ENCODE data around the gene SNX27.

Gene SNX27

DNA sequence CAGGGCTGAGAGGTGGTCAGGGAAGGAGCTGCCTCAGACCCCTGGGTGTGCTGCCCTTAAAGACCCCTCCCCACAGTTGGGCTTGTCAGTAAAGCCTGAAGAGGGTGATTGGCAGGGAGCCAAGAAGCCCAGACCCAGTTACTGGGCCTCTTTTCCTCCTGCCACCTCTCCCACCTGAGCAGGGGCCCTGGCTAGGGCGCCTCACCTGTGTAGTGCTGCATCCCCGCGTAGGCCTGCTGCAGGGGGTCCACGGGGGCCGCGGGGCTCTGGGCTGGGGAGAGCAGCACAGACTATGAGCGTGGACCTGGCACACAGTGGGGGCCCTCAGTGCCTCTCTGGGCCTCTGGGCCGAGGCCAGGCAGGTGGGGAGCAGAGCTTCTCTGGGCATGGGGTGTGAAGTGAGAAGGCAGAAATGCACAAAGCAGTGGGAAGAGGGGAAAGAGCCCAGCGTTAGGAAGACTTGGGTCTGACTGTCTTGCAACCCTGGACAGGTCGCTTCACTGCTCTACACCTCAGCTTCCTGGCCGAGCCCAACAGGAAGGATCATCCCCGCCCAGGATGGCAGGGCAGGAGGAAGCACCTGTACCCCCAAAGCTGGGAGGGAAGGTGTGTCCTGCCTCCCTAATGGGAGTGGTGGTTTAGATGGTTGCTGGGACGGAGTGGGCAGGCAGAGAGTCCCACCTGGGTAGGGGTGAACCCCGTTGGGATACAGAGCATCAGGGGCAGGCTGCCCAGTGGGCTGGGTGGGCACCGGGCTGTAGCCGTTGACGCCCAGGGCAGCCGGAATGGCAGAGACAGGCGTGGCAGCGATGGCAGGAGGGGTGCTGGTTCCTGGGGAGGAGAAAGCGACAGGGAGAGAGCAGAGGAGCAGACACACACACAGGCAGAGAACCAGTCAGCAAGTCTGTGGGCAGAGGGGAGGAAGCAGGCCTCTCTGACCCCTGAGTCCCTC, 94.9 kb downstream of the SNX27 start:
- DNase-seq (ENCODE audit: low read depth) = no peak

GRCh38 chr1:151707541-151708065, 95.8 kb downstream of the SNX27 start:
- DNase-seq (ENCODE audit: low read depth) = no peak

GRCh38 chr1:151708891-151709290, 97.0 kb downstream of the SNX27 start:
- DNase-seq (ENCODE audit: low read depth) = no peak

GRCh38 chr1:151710187-151710840, 98.5 kb downstream of the SNX27 start:
- DNase-seq (ENCODE audit: low read depth) = peak; percentile 15

GRCh38 chr1:151711044-151711800, 99.4 kb downstream of the SNX27 start:
- DNase-seq (ENCODE audit: low read depth) = no peak

DNA sequence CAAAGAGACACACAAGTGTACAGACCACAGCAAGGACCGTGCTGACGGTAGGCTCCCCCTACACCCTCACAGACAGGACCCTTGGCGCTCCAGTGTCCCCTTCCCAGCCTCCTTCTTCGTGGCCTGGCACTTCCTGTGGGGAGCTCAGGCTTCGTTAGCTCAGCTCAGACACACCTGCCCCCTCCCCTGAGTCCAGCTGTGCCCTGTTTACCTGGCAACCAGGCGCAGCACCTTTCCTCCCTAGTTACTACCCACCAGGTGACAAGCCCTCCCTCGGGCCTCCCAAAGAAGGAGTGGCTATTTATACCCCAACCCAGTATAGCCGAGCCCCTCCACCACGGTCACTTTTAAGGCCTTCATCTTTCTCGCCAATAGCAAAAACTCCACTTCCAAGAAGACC, 100.1 kb downstream of the SNX27 start:
- no peak for DNase-seq (ENCODE audit: low read depth)

- no peak for DNase-seq (ENCODE audit: low read depth)
Observed at GRCh38 chr1:151713044-151713443, 101.2 kb downstream of the SNX27 start.

DNA sequence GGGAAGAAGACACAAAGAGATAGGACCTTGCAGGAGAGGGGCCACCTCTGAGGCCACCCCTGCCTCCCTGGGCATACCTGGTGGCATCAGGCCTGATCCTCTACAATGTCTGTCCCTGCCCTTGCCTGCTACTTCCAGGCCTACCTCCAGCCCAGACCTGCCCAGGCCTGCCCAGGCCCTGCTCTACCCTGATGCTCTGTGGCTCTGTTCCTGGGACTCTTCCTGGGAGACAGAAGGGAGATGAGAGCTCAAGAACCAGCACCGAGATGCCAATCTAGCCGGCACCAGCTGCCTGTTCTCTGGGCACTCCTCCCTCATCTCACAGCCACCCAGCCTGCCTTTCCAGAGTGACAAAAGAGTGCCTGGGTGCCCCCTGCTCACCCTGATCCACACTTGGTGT, 102.0 kb downstream of the SNX27 start:
- DNase-seq (ENCODE audit: low read depth) = no peak

GRCh38 chr1:151714820-151715725, 103.2 kb downstream of the SNX27 start:
- no peak for DNase-seq (ENCODE audit: low read depth)

- no peak for DNase-seq (ENCODE audit: low read depth)
Observed at GRCh38 chr1:151715726-151716404, 104.0 kb downstream of the SNX27 start.

DNA sequence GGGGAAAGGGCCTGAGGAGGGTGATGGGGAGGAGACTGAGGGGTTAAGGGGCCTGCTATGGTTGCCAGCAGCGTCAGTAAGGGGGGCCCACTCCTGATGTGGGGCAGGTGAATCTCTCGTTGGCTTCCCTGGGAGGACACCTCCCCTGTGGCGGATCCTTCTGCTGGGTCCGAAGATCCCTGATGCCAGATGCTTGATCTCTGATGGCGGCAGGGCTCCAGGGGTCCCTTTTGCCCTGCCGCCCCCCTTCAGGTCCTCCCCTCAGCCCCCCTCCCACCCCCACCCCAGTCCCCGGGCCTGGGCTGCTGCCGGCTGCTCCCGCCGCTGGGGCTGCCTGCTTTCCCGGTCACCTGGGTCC, 104.5 kb downstream of the SNX27 start:
- DNase-seq (ENCODE audit: low read depth) = no peak

DNA sequence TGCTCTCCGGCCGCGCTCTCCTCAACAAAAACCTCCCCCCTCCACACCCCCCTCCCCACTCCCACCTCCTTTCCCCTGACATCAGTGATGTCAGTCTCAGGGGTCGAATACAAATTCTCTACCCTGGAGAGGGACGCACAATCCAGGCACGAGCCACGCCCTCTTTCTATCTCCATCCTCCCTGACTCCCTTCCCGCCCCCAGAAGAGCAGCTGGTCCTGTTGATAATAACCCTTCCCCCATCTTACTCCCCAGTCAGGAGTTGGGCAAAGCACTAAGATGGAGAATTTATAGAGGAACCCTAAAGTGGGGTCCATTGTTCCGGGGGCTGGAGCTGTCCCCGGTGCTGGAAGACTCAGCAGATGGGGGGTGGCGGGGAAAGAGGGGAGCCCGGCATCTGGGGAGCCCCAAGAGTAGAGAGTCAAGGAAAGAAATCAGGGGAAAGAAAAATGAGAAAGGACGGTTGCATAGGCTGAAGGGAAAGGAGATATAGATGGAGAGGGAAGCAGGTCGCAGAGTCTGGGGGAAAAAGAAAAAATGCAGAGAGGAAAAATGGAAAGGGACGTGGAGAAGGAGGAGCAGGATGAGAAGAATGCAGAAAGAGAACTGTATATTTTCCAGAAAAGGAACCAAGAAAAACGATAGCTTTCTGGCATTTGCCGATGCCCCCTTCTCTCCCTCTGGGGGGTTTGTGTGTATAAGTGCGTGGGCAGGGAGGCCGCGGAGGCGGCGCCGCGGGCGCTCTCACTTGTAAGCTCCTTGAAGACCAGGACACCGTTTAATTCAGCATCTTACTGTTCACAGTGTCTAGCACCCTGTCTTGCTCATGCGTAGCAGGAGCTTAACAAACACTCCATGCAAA, 105.2 kb downstream of the SNX27 start, which contains the start of gene CELF3:
Gene CELF3, minus strand, starts transcription at position 33 of the 861 bp plus-strand sequence. CDS start 783 bp downstream, outside the sequence.
- no peak for DNase-seq (ENCODE audit: low read depth)

GRCh38 chr1:151718011-151718431, 106.2 kb downstream of the SNX27 start:
- no peak for DNase-seq (ENCODE audit: low read depth)

DNA sequence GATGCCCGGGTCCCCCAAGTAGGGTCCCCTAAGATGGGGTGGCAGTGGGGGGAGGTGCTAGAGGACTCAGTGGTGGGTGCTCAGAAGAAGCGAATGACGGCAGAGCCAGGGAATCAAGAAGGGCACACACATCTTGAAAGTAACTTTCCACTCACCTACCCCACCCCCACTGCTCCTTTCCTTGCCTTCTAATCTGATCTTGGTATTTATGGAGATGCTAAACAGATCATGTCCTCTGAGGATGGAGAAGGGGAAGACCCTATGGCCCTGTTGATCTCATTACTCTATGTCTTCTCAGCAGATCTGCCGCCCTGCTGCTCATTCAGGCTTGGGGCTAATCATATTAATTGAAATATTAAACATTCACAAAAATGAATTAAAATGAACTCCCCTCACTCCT, 106.8 kb downstream of the SNX27 start:
- DNase-seq (ENCODE audit: low read depth) = no peak

DNA sequence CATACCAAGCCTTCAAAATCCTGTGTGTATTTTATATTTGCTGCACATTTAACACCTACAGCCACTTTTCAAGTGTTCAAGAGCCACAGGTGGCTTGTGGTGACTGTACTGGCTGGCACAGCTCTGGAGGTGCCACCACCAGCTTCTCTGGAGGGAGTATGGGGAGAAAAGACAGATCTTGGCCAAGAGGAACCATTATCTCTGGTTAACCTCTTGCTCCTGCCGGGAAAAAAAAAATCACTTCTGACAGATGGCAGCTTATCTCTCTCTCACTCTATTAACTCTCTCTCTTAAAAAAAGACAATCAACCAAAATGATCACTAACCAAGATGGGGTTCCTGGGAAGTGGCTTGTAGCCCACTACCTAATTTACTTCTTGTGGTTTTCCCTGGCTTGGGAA, 108.3 kb downstream of the SNX27 start:
- DNase-seq (ENCODE audit: low read depth) = no peak

DNA sequence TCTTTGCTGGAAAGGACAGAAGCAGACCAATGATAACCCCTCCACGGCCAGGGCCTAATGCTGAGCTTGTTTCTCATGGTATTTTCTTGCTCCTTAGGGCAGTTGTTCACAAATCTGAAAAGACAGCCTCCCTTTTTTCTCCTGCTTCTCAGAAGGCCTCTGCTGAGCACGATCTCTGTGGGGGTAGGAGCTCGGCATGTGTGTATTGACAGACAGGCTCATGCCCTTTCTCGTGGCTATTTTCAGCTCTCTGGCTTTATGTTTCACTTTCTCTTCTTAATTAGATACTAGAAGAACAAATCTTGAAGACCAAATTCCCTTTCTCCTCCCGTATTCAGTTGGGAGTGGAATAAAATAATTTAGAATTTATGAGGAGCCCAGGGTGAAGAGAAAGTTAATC, 108.7 kb downstream of the SNX27 start:
- no peak for DNase-seq (ENCODE audit: low read depth)

DNA sequence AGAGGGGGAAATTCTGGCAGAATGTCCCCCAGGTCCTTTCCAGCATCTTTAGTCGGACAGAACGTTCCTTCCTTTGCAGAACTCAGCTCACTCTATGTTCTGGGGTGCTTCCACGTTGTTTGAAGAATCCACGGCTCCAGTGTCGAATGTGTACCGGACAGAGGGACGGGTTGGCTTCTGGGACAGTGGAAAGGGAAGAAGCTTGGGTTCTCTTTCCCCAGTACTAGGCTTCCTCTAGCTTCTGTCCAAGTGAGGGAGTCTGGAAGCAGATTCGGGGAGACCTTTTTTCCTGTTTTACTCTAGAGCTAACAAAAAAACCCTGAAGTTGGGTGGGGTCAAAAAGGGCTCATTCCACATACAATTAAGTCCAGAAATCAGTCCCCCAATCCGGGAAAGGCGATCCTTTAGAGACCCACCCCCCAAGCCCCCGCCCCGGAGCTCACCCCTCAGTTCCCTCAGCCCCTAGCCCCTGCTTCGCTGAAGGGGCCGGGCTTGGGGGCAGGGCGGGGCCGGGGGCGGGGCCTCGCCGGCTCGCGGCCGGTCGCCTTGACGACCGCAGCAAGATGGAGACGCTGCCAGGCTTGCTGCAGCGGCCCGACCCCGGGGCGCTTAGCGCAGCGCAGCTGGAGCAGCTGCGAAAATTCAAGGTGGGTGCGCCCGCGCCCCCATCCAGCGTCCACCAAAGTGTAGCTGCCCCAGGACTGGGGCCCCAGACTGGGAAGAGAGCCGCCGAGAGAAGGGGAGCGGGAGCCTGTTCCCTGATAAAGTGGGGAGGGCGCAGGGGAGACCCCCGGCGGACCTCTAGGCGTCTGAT, 109.3 kb downstream of the SNX27 start, which contains the start of gene RIIAD1:
Gene RIIAD1, plus strand, starts transcription at position 549 of the 814 bp plus-strand sequence. Its CDS starts 15 bp downstream, at position 564.
- DNase-seq (ENCODE audit: low read depth) = no peak

DNA sequence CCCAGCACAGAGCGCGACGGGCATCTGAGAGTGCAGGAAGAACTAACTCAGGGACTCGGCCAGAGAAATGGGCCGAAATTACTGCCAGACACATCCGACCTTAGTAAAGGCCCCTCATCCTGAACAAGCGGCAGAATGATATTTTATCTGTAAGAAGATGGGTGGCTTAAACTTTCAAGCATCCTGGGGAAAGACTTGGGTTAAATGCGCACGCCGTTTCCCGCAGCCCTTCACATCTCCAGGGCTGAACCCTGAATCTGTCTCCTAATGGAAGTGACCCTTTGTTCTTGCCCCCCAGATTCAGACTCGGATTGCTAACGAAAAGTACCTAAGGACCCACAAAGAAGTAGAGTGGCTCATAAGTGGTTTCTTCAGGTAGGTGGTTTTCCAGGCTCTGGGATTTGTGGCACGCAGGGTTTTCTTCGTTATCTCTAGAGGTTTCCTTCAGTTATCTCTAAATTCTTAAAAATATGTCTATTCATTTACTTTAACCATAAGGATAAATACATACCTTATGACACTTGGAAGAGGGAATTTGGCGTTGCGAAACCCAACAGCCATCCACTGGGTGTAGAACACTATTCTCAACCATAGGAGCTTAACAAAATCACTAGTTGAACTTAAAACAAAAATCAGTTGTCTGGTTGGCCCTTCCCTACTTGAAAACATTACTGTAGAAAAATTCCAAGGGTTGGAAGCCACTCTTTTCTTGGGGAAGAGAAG, 110.1 kb downstream of the SNX27 start:
- no peak for DNase-seq (ENCODE audit: low read depth)

Measured in non-pigmented ciliary epithelial cell (primary cell).